Endothelial cell of umbilical vein (primary cell): ENCODE data around the gene ORMDL3. TPM values are rescaled to one million over a fixed set of nuclear protein-coding genes. Genes with fewer than 3 reads are reported as not detected.
"Not testable (repeated sequence)": the region's sequence is repeated elsewhere in the genome, so short reads cannot be mapped to it uniquely, and the experiment has no call there.

Source experiments
- BruUV-seq: library from RNA; stranded (reverse); fragments of 400-500 nt; replicated peaks from 2 replicates; lab custom pipeline; 2021; lab: Mats Ljungman, UMichigan
- CTCF ChIA-PET: fragments of 300-600, 350-600 bp; sonication (Branson Sonifier 250); formaldehyde crosslinking; loops from one replicate; lab custom pipeline; 2021; ENCODE audit warnings: antibody characterized with exemption, inconsistent platforms; lab: Charles Lee
- POLR2A ChIA-PET: fragments of 300-600, 350-600 bp; sonication (Branson Sonifier 250); formaldehyde crosslinking; loops from one replicate; lab custom pipeline; 2021; ENCODE audit warnings: antibody characterized with exemption, inconsistent platforms; lab: Charles Lee
- DNase-seq: peaks from one replicate; pipeline ENCODE4 v3.0.0-alpha.2; 2011; ENCODE audit warnings: low read depth, low spot score
- FAIRE-seq: peaks from 2 replicates; lab custom pipeline; 2011; peaks lifted over from hg19 to GRCh38; lab: Jason Lieb, UNC
- H2AFZ ChIP-seq: 2 replicates; pipeline ENCODE4 v1.6.0; 2012; ENCODE audit warnings: low read depth, low read length, control low read depth, inconsistent platforms
- H3K27ac ChIP-seq: 2 replicates; pipeline ENCODE4 v1.5.1; 2011; ENCODE audit warnings: low read depth, mild to moderate bottlenecking, control low read depth, low read length, moderate library complexity; ENCODE audit not compliant: insufficient read depth
- H3K27me3 ChIP-seq, 2 experiments: 2 replicates each; pipeline versions ENCODE4 v1.6.0 to v1.6.1; 2011; ENCODE audit warnings: low read length in 2 of 2, mixed read lengths in 1 of 2; ENCODE audit not compliant: control insufficient read depth in 2 of 2, insufficient read depth in 2 of 2
- H3K36me3 ChIP-seq, 2 experiments: 2 replicates in 1 of 2; 3 replicates in 1 of 2; pipeline ENCODE4 v1.5.1; 2011; ENCODE audit warnings: low read length in 2 of 2, mild to moderate bottlenecking in 1 of 2, moderate library complexity in 1 of 2; ENCODE audit not compliant: control insufficient read depth in 2 of 2, insufficient read depth in 2 of 2; ENCODE audit errors: extremely low read depth in 1 of 2
- H3K4me1 ChIP-seq: 3 replicates; pipeline ENCODE4 v1.5.1; 2011; ENCODE audit warnings: mild to moderate bottlenecking, low read length; ENCODE audit not compliant: control insufficient read depth, insufficient read depth; ENCODE audit errors: extremely low read depth
- H3K4me2 ChIP-seq: 2 replicates; pipeline ENCODE4 v1.6.1; 2011; ENCODE audit warnings: low read length, control low read depth, mixed read lengths; ENCODE audit not compliant: insufficient read depth
- H3K4me3 ChIP-seq, 3 experiments: fragments of 200-600 bp in 1 of 3; sonication (generic), shearing (Covaris generic) in 1 of 3; replicated peaks in 1 of 3; 2 replicates each; pipeline ENCODE4 v1.5.1; 2011 to 2016; ENCODE audit warnings: control low read depth in 3 of 3, low read length in 3 of 3, mild to moderate bottlenecking in 2 of 3, inconsistent platforms in 1 of 3, low read depth in 1 of 3, moderate library complexity in 1 of 3; ENCODE audit not compliant: insufficient read depth in 1 of 3
- H3K79me2 ChIP-seq: 2 replicates; pipeline ENCODE4 v1.6.0; 2012; ENCODE audit warnings: low read length, inconsistent platforms; ENCODE audit not compliant: control insufficient read depth, insufficient read depth
- H3K9ac ChIP-seq: replicated peaks from 2 replicates; pipeline ENCODE3; 2011; ENCODE audit warnings: low read length, control low read depth; ENCODE audit not compliant: insufficient read depth; ENCODE audit errors: extremely low read depth
- H3K9me1 ChIP-seq: replicated peaks from 3 replicates; pipeline ENCODE4 v1.6.0; 2011; ENCODE audit warnings: mild to moderate bottlenecking, low read length; ENCODE audit not compliant: control insufficient read depth, insufficient read depth; ENCODE audit errors: extremely low read depth
- H3K9me3 ChIP-seq: replicated peaks from 2 replicates; pipeline ENCODE4 v1.5.1; 2012; ENCODE audit warnings: low read length, inconsistent platforms; ENCODE audit not compliant: control insufficient read depth, insufficient read depth
- H4K20me1 ChIP-seq: replicated peaks from 2 replicates; pipeline ENCODE3; 2011; ENCODE audit warnings: mild to moderate bottlenecking, low read length; ENCODE audit not compliant: control insufficient read depth, insufficient read depth; ENCODE audit errors: extremely low read depth
- EZH2 ChIP-seq: IDR thresholded peaks from 2 replicates; pipeline ENCODE4 v1.6.1; 2012; ENCODE audit warnings: borderline replicate concordance, low read depth, mild to moderate bottlenecking, moderate library complexity, low read length, inconsistent platforms; ENCODE audit not compliant: severe bottlenecking
- FOS ChIP-seq: IDR thresholded peaks from 2 replicates; pipeline ENCODE4 v1.6.1; 2011; ENCODE audit warnings: mild to moderate bottlenecking, low read length, moderate library complexity, borderline replicate concordance; ENCODE audit not compliant: insufficient read depth
- GATA2 ChIP-seq: IDR thresholded peaks from 2 replicates; pipeline ENCODE4 v1.7.0; 2011; ENCODE audit warnings: low read depth, mild to moderate bottlenecking, moderate library complexity, mixed read lengths, low read length; ENCODE audit not compliant: insufficient read length, insufficient read depth
- JUN ChIP-seq: IDR thresholded peaks from 2 replicates; pipeline ENCODE4 v1.6.1; 2011; ENCODE audit warnings: borderline replicate concordance, low read depth; ENCODE audit not compliant: insufficient read length, insufficient read depth
- MYC ChIP-seq: IDR thresholded peaks from one replicate; pipeline ENCODE4 v1.6.1; 2011; ENCODE audit warnings: mild to moderate bottlenecking, low read depth, low read length
- POLR2A ChIP-seq: IDR thresholded peaks from 2 replicates; pipeline ENCODE4 v1.6.1; 2012; ENCODE audit warnings: low read depth, mild to moderate bottlenecking, control low read depth, low read length
- POLR2AphosphoS5 ChIP-seq: IDR thresholded peaks from 2 replicates; pipeline ENCODE4 v1.6.1; 2012; ENCODE audit warnings: low read depth, mild to moderate bottlenecking, control low read depth, low read length, moderate library complexity; ENCODE audit not compliant: insufficient read depth
- dilution Hi-C: fragments of 300-500 bp; cut with MboI; formaldehyde crosslinking; loops from one replicate; pipeline ENCODE4 v1.15.0; 2019; ENCODE audit warnings: low sequenced_read_pairs; ENCODE audit not compliant: extremely low pct_ligation_motif_present
- intact Hi-C: fragments of 100-400 bp; cut with micrococcal nuclease; formaldehyde crosslinking; loops from one replicate; pipeline ENCODE4 v1.10.0; 2022
- polyA plus RNA-seq, 4 experiments: library from polyadenylated mRNA; depleted of rRNA in 3 of 4; stranded (reverse) in 3 of 4; unstranded in 1 of 4; fragments of >200 nt; gene quantifications; 2 replicates each; pipeline versions ENCODE4 v1.2.1 to v1.2.3, GENCODE V29; 2011 to 2012; ENCODE audit warnings: missing spikeins in 1 of 4
- total RNA-seq: library from RNA; stranded (reverse); gene quantifications from 2 replicates; pipeline ENCODE4 v1.2.3, GENCODE V29; 2021
- TF ChIP-seq, protein P1 (sequence below), 2 donors: IDR thresholded peaks; 1 replicate in 1 of 2; 2 replicates in 1 of 2; pipeline ENCODE4 v1.5.1; 2011; ENCODE audit warnings: low read length in 2 of 2, mild to moderate bottlenecking in 2 of 2, moderate library complexity in 2 of 2, control low read depth in 1 of 2, inconsistent platforms in 1 of 2, low read depth in 1 of 2; ENCODE audit not compliant: insufficient read depth in 1 of 2; ENCODE audit errors: extremely low read depth in 1 of 2
- TF ChIP-seq, protein P2 (sequence below): IDR thresholded peaks from 2 replicates; pipeline ENCODE4 v1.6.1; 2011; ENCODE audit not compliant: insufficient read depth, insufficient read length

The ORMDL3 gene
- total and polyA plus RNA-seq, 2 donors (not counting 3 experiments of a cell fraction or from before 2014, with no cell fraction given) = 29.8 to 49.8 TPM

DNA sequence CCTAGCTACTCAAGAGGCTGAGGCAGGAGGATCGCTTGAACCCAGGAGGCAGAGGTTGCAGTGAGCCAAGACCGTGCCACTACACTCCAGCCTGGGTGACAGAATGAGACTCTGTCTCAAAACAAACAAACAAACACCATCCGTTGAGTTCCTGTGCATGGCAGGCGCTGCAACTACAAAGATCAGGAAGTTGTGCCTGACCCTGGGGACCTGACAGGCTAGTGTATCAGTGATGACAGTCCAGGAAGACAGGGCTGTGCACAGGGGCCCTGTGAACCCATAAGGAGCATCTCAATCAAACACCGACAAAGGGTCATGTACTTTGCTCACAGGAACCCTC is 21.1 kb upstream of the ORMDL3 start:
- intact Hi-C loops, dilution Hi-C loops, H3K79me2 ChIP-seq, H2AFZ ChIP-seq, H3K4me2 ChIP-seq, H3K27ac ChIP-seq, BruUV-seq, H3K4me3 ChIP-seq, H3K36me3 ChIP-seq, H3K9ac ChIP-seq, H3K9me1 ChIP-seq, FAIRE-seq, H4K20me1 ChIP-seq, H3K4me1 ChIP-seq, DNase-seq, H3K27me3 ChIP-seq, POLR2A ChIA-PET, H3K9me3 ChIP-seq: not testable (repeated sequence)
- CTCF ChIA-PET = interaction anchor here (0.6 to 2.9 kb wide), 3 partner anchors 9 to 49 kb away, joined by 3 to 9 read pairs (median 3); no protein-coding TSS in a partner anchor

DNA sequence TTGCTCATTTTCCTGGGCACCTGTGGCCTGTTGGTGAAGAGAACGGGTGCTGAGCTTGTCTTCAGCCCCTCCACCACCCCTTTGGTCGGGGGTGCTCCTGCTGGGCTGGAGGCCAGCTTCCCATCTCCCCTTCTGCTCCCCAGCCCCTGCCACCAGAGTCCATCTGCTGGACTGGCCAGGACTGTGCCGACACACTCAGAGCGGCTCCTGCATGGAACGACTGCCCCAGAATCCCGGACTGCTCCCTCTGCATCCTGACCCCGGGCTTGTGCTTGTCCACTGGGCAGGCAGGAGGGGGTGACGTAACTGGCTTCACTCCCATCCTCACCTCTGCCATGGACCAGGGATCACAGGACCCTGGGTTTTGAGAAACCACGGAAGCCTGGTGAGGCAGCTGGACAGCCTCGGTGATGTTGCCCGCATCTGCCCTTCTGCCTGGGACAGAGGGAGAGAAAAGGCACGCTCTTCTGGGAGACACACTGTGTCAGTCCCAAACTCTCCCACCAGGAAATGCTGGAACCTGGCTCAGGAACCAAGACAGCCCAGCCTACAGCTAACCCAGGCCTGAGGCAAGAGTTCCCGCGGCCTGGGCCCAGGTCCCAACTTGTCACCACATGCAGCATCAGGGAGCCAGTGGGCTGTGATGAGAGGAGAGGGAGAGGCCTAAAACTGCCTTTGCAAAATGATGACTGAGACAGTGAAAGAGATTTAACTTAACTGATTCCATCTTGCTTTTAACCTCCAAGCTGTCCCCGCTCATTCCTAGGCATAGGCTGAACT is 19.3 kb upstream of the ORMDL3 start:
- no peaks in the 10 kb centered on the region for H3K36me3 ChIP-seq
- H3K9me3 ChIP-seq = no peaks in the 10 kb centered on the region
- no peak overlapping the region for H3K27ac ChIP-seq
- H3K4me1 ChIP-seq = no peaks in the 10 kb centered on the region
- no peak overlapping the region for H3K4me3 ChIP-seq
- dilution Hi-C loops (no loop called here), intact Hi-C loops (no loop called here)
- no peak overlapping the region for H3K4me2 ChIP-seq
- TF ChIP-seq JUN (no peak), POLR2A (no peak), MYC (no peak), FOS (no peak), EZH2 (no peak), GATA2 (no peak), POLR2AphosphoS5 (no peak)
- TF ChIP-seq, protein P1, sequence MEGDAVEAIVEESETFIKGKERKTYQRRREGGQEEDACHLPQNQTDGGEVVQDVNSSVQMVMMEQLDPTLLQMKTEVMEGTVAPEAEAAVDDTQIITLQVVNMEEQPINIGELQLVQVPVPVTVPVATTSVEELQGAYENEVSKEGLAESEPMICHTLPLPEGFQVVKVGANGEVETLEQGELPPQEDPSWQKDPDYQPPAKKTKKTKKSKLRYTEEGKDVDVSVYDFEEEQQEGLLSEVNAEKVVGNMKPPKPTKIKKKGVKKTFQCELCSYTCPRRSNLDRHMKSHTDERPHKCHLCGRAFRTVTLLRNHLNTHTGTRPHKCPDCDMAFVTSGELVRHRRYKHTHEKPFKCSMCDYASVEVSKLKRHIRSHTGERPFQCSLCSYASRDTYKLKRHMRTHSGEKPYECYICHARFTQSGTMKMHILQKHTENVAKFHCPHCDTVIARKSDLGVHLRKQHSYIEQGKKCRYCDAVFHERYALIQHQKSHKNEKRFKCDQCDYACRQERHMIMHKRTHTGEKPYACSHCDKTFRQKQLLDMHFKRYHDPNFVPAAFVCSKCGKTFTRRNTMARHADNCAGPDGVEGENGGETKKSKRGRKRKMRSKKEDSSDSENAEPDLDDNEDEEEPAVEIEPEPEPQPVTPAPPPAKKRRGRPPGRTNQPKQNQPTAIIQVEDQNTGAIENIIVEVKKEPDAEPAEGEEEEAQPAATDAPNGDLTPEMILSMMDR (IDR thresholded peaks at IDR 0.05; ENCODE audit: extremely low read depth in 1 of 2, insufficient read depth in 1 of 2, low read depth in 1 of 2, low read length in 2 of 2) = no peak
- TF ChIP-seq, protein P2, sequence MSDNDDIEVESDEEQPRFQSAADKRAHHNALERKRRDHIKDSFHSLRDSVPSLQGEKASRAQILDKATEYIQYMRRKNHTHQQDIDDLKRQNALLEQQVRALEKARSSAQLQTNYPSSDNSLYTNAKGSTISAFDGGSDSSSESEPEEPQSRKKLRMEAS = no peak
- H3K9ac ChIP-seq = no peak overlapping the region
- CTCF ChIA-PET = interaction anchor here (2.9 kb wide), 1 partner anchor 12 kb away, joined by 9 read pairs; no protein-coding TSS in a partner anchor
- no TSS peak for BruUV-seq
- no peak overlapping the region for H2AFZ ChIP-seq
- no peaks in the 10 kb centered on the region for H4K20me1 ChIP-seq
- FAIRE-seq (no peak), DNase-seq (no peak)
- peaks cover 0 to 3% of the 10 kb centered on the region in 2 experiments for H3K27me3 ChIP-seq
- POLR2A ChIA-PET = no interaction called here
- H3K79me2 ChIP-seq = no peaks in the 10 kb centered on the region
- no peaks in the 10 kb centered on the region for H3K9me1 ChIP-seq
